B cell (primary cell): ENCODE results near the gene PGM1. TPM values are rescaled to one million over a fixed set of nuclear protein-coding genes. Genes with fewer than 3 reads are reported as not detected.

Experiments used
- ATAC-seq: fragments of 200-7000 bp; cut with Tn5 transposase; one replicate; pipeline ENCODE4 v1.10.0; 2021; ENCODE audit warnings: low read depth, mild to moderate bottlenecking, moderate number of reproducible peaks, moderate library complexity
- CTCF ChIA-PET: fragments of 350-600 bp; sonication (Branson Sonifier 250); formaldehyde crosslinking; loops from one replicate; lab custom pipeline; 2021; ENCODE audit warnings: antibody characterized with exemption, inconsistent platforms; lab: Charles Lee
- POLR2A ChIA-PET: fragments of 350-600 bp; sonication (Branson Sonifier 250); formaldehyde crosslinking; loops from one replicate; lab custom pipeline; 2021; ENCODE audit warnings: antibody characterized with exemption; lab: Charles Lee
- DNase-seq: peaks from one replicate; pipeline ENCODE4 v3.0.0; 2013
- H2AFZ ChIP-seq: 2 replicates; pipeline ENCODE4 v1.6.1; 2012; ENCODE audit warnings: mild to moderate bottlenecking, low read depth, low read length; ENCODE audit not compliant: insufficient read depth, poor library complexity, severe bottlenecking
- H3K27ac ChIP-seq, 2 donors: 1 replicate in 1 of 2; 2 replicates in 1 of 2; pipeline ENCODE4 v1.5.1; 2012 to 2013; ENCODE audit warnings: low read length in 2 of 2, mild to moderate bottlenecking in 2 of 2, moderate library complexity in 1 of 2
- H3K27me3 ChIP-seq, 4 experiments: fragments of 200-600 bp in 1 of 4; sonication (generic) in 1 of 4; replicated peaks in 1 of 4; 1 replicate in 2 of 4; 2 replicates in 2 of 4; pipeline versions ENCODE4 v1.6.1 to v1.7.0; 2013 to 2016; ENCODE audit warnings: low read length in 3 of 4, mild to moderate bottlenecking in 2 of 4, mixed read lengths in 1 of 4, moderate library complexity in 1 of 4; ENCODE audit not compliant: insufficient read depth in 4 of 4, control insufficient read depth in 3 of 4; ENCODE audit errors: control extremely low read depth in 1 of 4
- H3K36me3 ChIP-seq, 2 experiments: replicated peaks in 1 of 2; 1 replicate in 1 of 2; 2 replicates in 1 of 2; pipeline versions ENCODE4 v1.6.1 to v1.7.1; 2013; ENCODE audit warnings: low read length in 1 of 2; ENCODE audit not compliant: insufficient read depth in 2 of 2, control insufficient read depth in 1 of 2; ENCODE audit errors: control extremely low read depth in 1 of 2, extremely low read depth in 1 of 2
- H3K4me1 ChIP-seq, 2 donors: fragments of 200-600 bp in 1 of 2; sonication (generic) in 1 of 2; 1 replicate in 1 of 2; 2 replicates in 1 of 2; pipeline versions ENCODE4 v1.5.1 to v1.6.1; 2013 to 2017; ENCODE audit warnings: low read length in 2 of 2; ENCODE audit not compliant: control insufficient read depth in 2 of 2, insufficient read depth in 2 of 2
- H3K4me2 ChIP-seq: replicated peaks from 2 replicates; pipeline ENCODE3; 2012; ENCODE audit warnings: mild to moderate bottlenecking, low read depth, low read length; ENCODE audit not compliant: poor library complexity, severe bottlenecking
- H3K4me3 ChIP-seq, 5 experiments: fragments of 200-600 bp in 1 of 5; sonication (generic) in 1 of 5; 1 replicate in 3 of 5; 2 replicates in 2 of 5; pipeline versions ENCODE4 v1.5.1 to v1.7.0; 2011 to 2016; ENCODE audit warnings: low read length in 4 of 5, mild to moderate bottlenecking in 4 of 5, low read depth in 2 of 5, control low read depth in 1 of 5, moderate library complexity in 1 of 5; ENCODE audit not compliant: insufficient read depth in 1 of 5; ENCODE audit errors: control extremely low read depth in 1 of 5, extremely low read depth in 1 of 5
- H3K79me2 ChIP-seq: fragments of 200-600 bp; sonication (generic); one replicate; pipeline ENCODE4 v1.6.0; 2016; ENCODE audit warnings: low read length; ENCODE audit not compliant: control insufficient read depth, insufficient read depth
- H3K9ac ChIP-seq: fragments of 200-600 bp; sonication (generic); 2 replicates; pipeline ENCODE4 v1.6.1; 2017; ENCODE audit warnings: mild to moderate bottlenecking, low read length, moderate library complexity
- H3K9me3 ChIP-seq, 3 donors: one replicate each; pipeline versions ENCODE4 v1.6.1 to v1.7.1; 2013; ENCODE audit warnings: low read length in 2 of 3; ENCODE audit not compliant: control insufficient read depth in 2 of 3, insufficient read depth in 1 of 3; ENCODE audit errors: control extremely low read depth in 1 of 3
- H4K20me1 ChIP-seq: 2 replicates; pipeline ENCODE4 v1.6.0; 2012; ENCODE audit warnings: mild to moderate bottlenecking, low read length; ENCODE audit not compliant: insufficient read depth, control insufficient read depth, poor library complexity, severe bottlenecking
- H3K27ac Mint-ChIP-seq: one replicate; pipeline ENCODE4 v1.8.0; 2021; ENCODE audit warnings: mixed read lengths
- H3K27me3 Mint-ChIP-seq: one replicate; pipeline ENCODE4 v1.8.0; 2021; ENCODE audit warnings: mixed read lengths
- H3K4me1 Mint-ChIP-seq: one replicate; pipeline ENCODE4 v1.8.0; 2021; ENCODE audit warnings: mixed read lengths
- H3K4me3 Mint-ChIP-seq: one replicate; pipeline ENCODE4 v1.8.0; 2021; ENCODE audit warnings: mixed read lengths
- H3K9me3 Mint-ChIP-seq: one replicate; pipeline ENCODE4 v1.8.0; 2022; ENCODE audit warnings: mixed read lengths; ENCODE audit not compliant: insufficient read depth
- CTCF ChIP-seq: fragments of 200-600 bp; IDR thresholded peaks from one replicate; pipeline ENCODE4 v1.8.0; 2022; ENCODE audit warnings: antibody characterized with exemption, mild to moderate bottlenecking
- EZH2 ChIP-seq: IDR thresholded peaks from 2 replicates; pipeline ENCODE4 v1.6.1; 2012; ENCODE audit warnings: borderline replicate concordance, low read depth, mild to moderate bottlenecking, moderate library complexity, low read length; ENCODE audit not compliant: insufficient read depth, poor library complexity, severe bottlenecking
- WGBS: methylation state at CpG from one replicate; pipeline ENCODE4 v1.1.5; 2013; ENCODE audit warnings: missing lambda C conversion rate; ENCODE audit not compliant: insufficient coverage; 5-methylcytosine and 5-hydroxymethylcytosine counted together
- intact Hi-C: fragments of 100-400 bp; cut with micrococcal nuclease; formaldehyde crosslinking; loops from one replicate; pipeline ENCODE4 v1.10.0; 2022
- polyA plus RNA-seq: library from polyadenylated mRNA; depleted of rRNA; stranded (reverse); fragments of >200 nt; gene quantifications from 2 replicates; pipeline ENCODE4 v1.2.3, GENCODE V29; 2012
- total RNA-seq, 2 donors: library from RNA; stranded (reverse); fragments of 120-200 nt in 1 of 2; gene quantifications; 1 replicate in 1 of 2; 2 replicates in 1 of 2; pipeline versions ENCODE4 v1.2.3 to v1.2.4, GENCODE V29; 2013 to 2022

The PGM1 gene
- total and polyA plus RNA-seq, 2 donors (not counting 1 experiment from before 2014, with no cell fraction given): 4.2 to 13.2 TPM

- H3K27ac ChIP-seq: no peak overlapping the region
- intact Hi-C loops: no loop called here
- no peak for DNase-seq
- no peaks in the 10 kb centered on the region for H4K20me1 ChIP-seq
- no peak overlapping the region for H3K27ac Mint-ChIP-seq
- H3K4me1 Mint-ChIP-seq: no peaks in the 10 kb centered on the region
- ChIA-PET POLR2A (no interaction called here), CTCF (interaction anchor here (1.4 to 2.5 kb wide), 3 partner anchors 69 to 623 kb away, joined by 3 to 13 read pairs (median 6); no protein-coding TSS in a partner anchor)
- H3K27me3 Mint-ChIP-seq: no peaks in the 10 kb centered on the region
- H3K4me1 ChIP-seq: no peaks in the 10 kb centered on the region
- no peaks in the 10 kb centered on the region for H3K9me3 Mint-ChIP-seq
- no peak overlapping the region for H3K4me2 ChIP-seq
- 30% methylated on average over 1 of the region's 7 CpGs for WGBS
- H3K79me2 ChIP-seq: no peaks in the 10 kb centered on the region
- no peak overlapping the region for H3K9ac ChIP-seq
- no peaks in the 10 kb centered on the region for H3K27me3 ChIP-seq
- no peak overlapping the region for H3K4me3 Mint-ChIP-seq
- no peak overlapping the region for H2AFZ ChIP-seq
- ATAC-seq: no peak
- H3K36me3 ChIP-seq: no peaks in the 10 kb centered on the region
- H3K9me3 ChIP-seq: peaks cover 0 to 4% (median 0%) of the 10 kb centered on the region in 3 donors
- no peak overlapping the region for H3K4me3 ChIP-seq
- no peak for TF ChIP-seq EZH2
- no peak for TF ChIP-seq CTCF
Measured at GRCh38 chr1:63622849-63623566, 29.8 kb downstream of the PGM1 start.

DNA sequence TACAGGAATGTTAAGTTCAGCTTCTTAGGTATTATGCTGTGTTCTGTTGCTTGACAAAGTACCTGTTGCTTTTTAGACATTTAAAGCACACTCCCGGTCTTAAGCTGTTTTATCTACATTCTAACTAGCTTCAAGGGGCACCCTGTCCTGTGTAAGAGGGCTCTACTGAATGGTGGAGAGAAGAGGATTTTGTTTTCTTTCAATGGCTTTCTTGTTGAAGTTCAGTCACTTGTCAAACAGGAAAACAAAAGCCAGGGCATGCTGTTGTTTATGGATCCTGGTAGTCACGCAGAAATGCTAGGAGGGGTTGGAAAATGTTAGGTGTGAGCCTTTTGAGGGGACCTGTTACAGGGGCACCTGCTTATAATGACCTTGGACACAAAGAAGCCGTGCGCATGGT, 30.7 kb downstream of the PGM1 start:
- DNase-seq (no peak), ATAC-seq (no peak)
- H3K79me2 ChIP-seq: no peaks in the 10 kb centered on the region
- H3K9me3 Mint-ChIP-seq: no peaks in the 10 kb centered on the region
- H3K27me3 ChIP-seq: no peaks in the 10 kb centered on the region
- no peak overlapping the region for H3K4me3 ChIP-seq
- H3K27ac Mint-ChIP-seq: no peak overlapping the region
- no peaks in the 10 kb centered on the region for H4K20me1 ChIP-seq
- H3K4me3 Mint-ChIP-seq: no peak overlapping the region
- peaks cover 0 to 4% (median 0%) of the 10 kb centered on the region in 3 donors for H3K9me3 ChIP-seq
- no peak overlapping the region for H3K4me2 ChIP-seq
- H3K4me1 ChIP-seq: no peaks in the 10 kb centered on the region
- H3K36me3 ChIP-seq: no peaks in the 10 kb centered on the region
- no peaks in the 10 kb centered on the region for H3K4me1 Mint-ChIP-seq
- H3K27ac ChIP-seq: no peak overlapping the region
- POLR2A ChIA-PET: no interaction called here
- TF ChIP-seq CTCF (no peak), EZH2 (no peak)
- no peaks in the 10 kb centered on the region for H3K27me3 Mint-ChIP-seq
- intact Hi-C loops: no loop called here
- H3K9ac ChIP-seq: no peak overlapping the region
- CTCF ChIA-PET: no interaction called here
- no peak overlapping the region for H2AFZ ChIP-seq
- 95% methylated on average over 3 of the region's 4 CpGs for WGBS
